Activated CD8-positive, alpha-beta T cell treated with anti-CD3 and anti-CD28 coated beads for 36 hours (primary cell): Measurements from ENCODE around the gene MBOAT2. TPM values are rescaled to one million over a fixed set of nuclear protein-coding genes. Genes with fewer than 3 reads are reported as not detected.
A peak's percentile ranks its signal among the peaks of the same experiment; 100 is the strongest.

ENCODE experiments used
- ATAC-seq: fragments of 200-7000 bp; cut with Tn5 transposase; one replicate; pipeline ENCODE4 v1.10.0; 2021; ENCODE audit warnings: mild to moderate bottlenecking, moderate library complexity
- CTCF ChIA-PET: fragments of 350-600 bp; sonication (Branson Sonifier 250); formaldehyde crosslinking; loops from one replicate; lab custom pipeline; 2021; ENCODE audit warnings: antibody characterized with exemption; lab: Charles Lee
- POLR2A ChIA-PET: fragments of 350-600 bp; sonication (Branson Sonifier 250); formaldehyde crosslinking; loops from one replicate; lab custom pipeline; 2021; ENCODE audit warnings: antibody characterized with exemption; lab: Charles Lee
- DNase-seq: peaks from one replicate; pipeline ENCODE4 v3.0.0-alpha.2; 2020
- H3K27ac Mint-ChIP-seq: one replicate; pipeline ENCODE4 v1.8.0; 2021; ENCODE audit warnings: mild to moderate bottlenecking, mixed read lengths
- H3K27me3 Mint-ChIP-seq: one replicate; pipeline ENCODE4 v1.8.0; 2021; ENCODE audit warnings: mixed read lengths
- H3K36me3 Mint-ChIP-seq: one replicate; pipeline ENCODE4 v1.8.0; 2021; ENCODE audit warnings: low read depth, mixed read lengths
- H3K4me1 Mint-ChIP-seq: one replicate; pipeline ENCODE4 v1.8.0; 2021; ENCODE audit warnings: low read depth, mixed read lengths
- H3K4me3 Mint-ChIP-seq: one replicate; pipeline ENCODE4 v1.8.0; 2021; ENCODE audit warnings: mild to moderate bottlenecking, moderate library complexity, mixed read lengths
- H3K9me3 Mint-ChIP-seq: one replicate; pipeline ENCODE4 v1.8.0; 2021; ENCODE audit warnings: mixed read lengths
- CTCF ChIP-seq: fragments of 200-600 bp; IDR thresholded peaks from one replicate; pipeline ENCODE4 v1.8.0; 2022; ENCODE audit warnings: antibody characterized with exemption, mild to moderate bottlenecking
- intact Hi-C: fragments of 100-400 bp; cut with micrococcal nuclease; formaldehyde crosslinking; loops from one replicate; pipeline ENCODE4 v1.10.0; 2022
- total RNA-seq, 2 experiments: library from RNA; stranded (reverse); gene quantifications; one replicate each; pipeline ENCODE4 v1.2.3, GENCODE V29; 2021

The MBOAT2 gene
- total RNA-seq, 2 experiments from 2014 or later = 2.9 to 3.0 TPM

GRCh38 chr2:8986327-8986976 lies 17.0 kb downstream of the MBOAT2 start:
- ATAC-seq = peak; percentile 68
- Mint-ChIP-seq H3K9me3 (no peaks in the 10 kb centered on the region), H3K4me1 (no peaks in the 10 kb centered on the region), H3K27ac (no peak overlapping the region), H3K27me3 (peaks cover 3% of the 10 kb centered on the region), H3K36me3 (no peaks in the 10 kb centered on the region), H3K4me3 (no peak overlapping the region)
- intact Hi-C loops = no loop called here
- peak; percentile 24 for TF ChIP-seq CTCF
- DNase-seq = peak; percentile 49
- CTCF ChIA-PET = interaction anchor here (1.1 kb wide), 1 partner anchor 19 kb away, joined by 3 read pairs; no protein-coding TSS in a partner anchor
- POLR2A ChIA-PET = interaction anchor here (0.7 kb wide), 1 partner anchor 499 kb away, joined by 4 read pairs; no protein-coding TSS in a partner anchor

DNA sequence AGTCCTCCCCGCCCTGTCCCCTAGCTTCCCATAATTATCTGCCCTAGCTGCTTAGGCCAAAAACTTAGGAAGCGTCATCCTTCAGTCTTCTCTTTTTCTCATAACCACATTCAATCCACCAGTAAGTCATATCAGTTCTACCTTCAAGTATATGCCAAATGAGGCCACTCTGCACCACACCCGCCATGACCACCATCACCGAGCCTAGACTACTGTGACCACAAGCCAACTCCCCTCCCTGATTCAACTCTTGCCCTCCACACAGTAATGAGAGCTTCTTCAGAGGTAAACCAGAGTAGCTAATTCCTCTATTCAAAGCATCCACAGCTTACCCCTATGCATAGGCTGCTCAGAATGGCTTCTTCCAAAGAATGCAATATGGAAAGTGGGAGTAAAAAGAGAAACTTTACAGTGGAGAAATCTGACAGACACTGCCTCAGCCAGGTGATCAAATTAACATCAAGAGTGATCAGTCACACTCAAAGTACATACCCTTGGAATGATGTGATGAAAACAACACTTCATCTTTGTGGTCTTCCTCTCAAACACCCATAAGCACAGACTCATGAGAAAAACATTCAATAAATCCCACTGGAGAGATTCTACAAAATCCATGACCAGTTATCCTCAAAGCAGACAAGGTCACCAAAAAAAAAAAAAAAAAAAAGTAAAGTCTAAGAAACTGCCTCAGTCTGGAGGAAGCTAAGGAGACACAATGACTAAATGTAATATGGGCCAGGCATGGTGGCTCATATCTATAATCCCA lies 17.7 kb downstream of the MBOAT2 start:
- H3K4me3 Mint-ChIP-seq = no peak overlapping the region
- H3K36me3 Mint-ChIP-seq = no peaks in the 10 kb centered on the region
- POLR2A ChIA-PET = interaction anchor here (0.7 kb wide), 1 partner anchor 500 kb away, joined by 4 read pairs; no protein-coding TSS in a partner anchor
- ATAC-seq = no peak
- no peak for TF ChIP-seq CTCF
- no peak for DNase-seq
- CTCF ChIA-PET = no interaction called here
- H3K9me3 Mint-ChIP-seq = no peaks in the 10 kb centered on the region
- intact Hi-C loops = no loop called here
- H3K4me1 Mint-ChIP-seq = no peaks in the 10 kb centered on the region
- H3K27ac Mint-ChIP-seq = no peak overlapping the region
- peaks cover 3% of the 10 kb centered on the region for H3K27me3 Mint-ChIP-seq

DNA sequence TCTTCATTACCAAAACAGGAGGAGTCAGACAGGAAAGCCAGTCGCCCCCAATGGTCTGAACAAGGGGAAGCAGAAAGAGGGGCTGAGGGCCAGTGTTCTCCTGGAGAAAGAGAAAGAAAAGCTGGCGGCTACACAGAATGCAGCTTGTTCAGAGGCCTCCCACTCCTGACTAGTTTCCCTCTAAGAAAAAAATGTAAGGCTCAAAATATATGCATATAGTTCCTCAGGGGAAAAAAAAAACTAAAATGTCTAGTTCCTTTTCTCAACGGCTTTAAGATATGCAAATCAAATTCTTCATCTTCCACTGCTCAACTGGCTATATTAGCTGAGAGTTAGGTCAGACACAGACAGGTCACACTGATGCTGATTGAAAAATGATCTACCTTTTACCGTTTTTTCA lies 18.6 kb downstream of the MBOAT2 start:
- no peak overlapping the region for H3K27ac Mint-ChIP-seq
- no peaks in the 10 kb centered on the region for H3K9me3 Mint-ChIP-seq
- H3K4me1 Mint-ChIP-seq = no peaks in the 10 kb centered on the region
- POLR2A ChIA-PET = interaction anchor here (0.8 kb wide), 1 partner anchor 9 kb away, joined by 3 read pairs; no protein-coding TSS in a partner anchor
- TF ChIP-seq CTCF = no peak
- H3K36me3 Mint-ChIP-seq = no peaks in the 10 kb centered on the region
- CTCF ChIA-PET = no interaction called here
- no peak overlapping the region for H3K4me3 Mint-ChIP-seq
- intact Hi-C loops = no loop called here
- peaks cover 4% of the 10 kb centered on the region for H3K27me3 Mint-ChIP-seq
- ATAC-seq (no peak), DNase-seq (no peak)

- no peak for TF ChIP-seq CTCF
- DNase-seq = no peak
- no peak overlapping the region for H3K27ac Mint-ChIP-seq
- H3K4me3 Mint-ChIP-seq = no peak overlapping the region
- no peaks in the 10 kb centered on the region for H3K4me1 Mint-ChIP-seq
- no peaks in the 10 kb centered on the region for H3K9me3 Mint-ChIP-seq
- H3K36me3 Mint-ChIP-seq = no peaks in the 10 kb centered on the region
- intact Hi-C loops = no loop called here
- peaks cover 4% of the 10 kb centered on the region for H3K27me3 Mint-ChIP-seq
- no peak for ATAC-seq
- ChIA-PET CTCF (no interaction called here), POLR2A (interaction anchor here (0.8 kb wide), 1 partner anchor 9 kb away, joined by 3 read pairs; no protein-coding TSS in a partner anchor)
Observed at GRCh38 chr2:8984157-8984556, 19.3 kb downstream of the MBOAT2 start.

DNA sequence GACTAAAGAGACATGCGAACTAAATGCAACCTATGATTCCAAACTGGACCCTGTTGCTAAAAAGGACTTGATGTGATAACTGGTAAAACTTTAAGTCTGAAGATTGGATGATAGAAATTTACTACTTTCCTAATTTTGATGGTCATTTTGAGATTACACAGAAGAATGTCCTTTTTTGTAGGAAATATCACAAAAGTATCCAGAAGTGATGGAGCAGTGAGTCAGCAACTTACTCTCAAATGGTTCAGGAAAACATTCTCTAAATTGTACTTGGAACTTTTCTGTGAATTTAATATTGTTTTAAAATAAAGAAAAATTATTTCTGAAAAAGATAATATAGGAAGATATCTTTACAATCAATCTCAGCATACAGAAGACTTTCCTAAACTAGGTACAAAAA lies 19.9 kb downstream of the MBOAT2 start:
- ATAC-seq (no peak), DNase-seq (no peak)
- POLR2A ChIA-PET = no interaction called here
- intact Hi-C loops = no loop called here
- Mint-ChIP-seq H3K9me3 (no peaks in the 10 kb centered on the region), H3K4me1 (no peaks in the 10 kb centered on the region), H3K27ac (no peak overlapping the region), H3K4me3 (no peak overlapping the region), H3K27me3 (peaks cover 4% of the 10 kb centered on the region), H3K36me3 (no peaks in the 10 kb centered on the region)
- CTCF ChIA-PET = no interaction called here
- TF ChIP-seq CTCF = no peak
